DOHH2 (cell line): ENCODE results near the gene NSG2.

Source experiments
- EZH2phosphoT487 ChIP-seq: fragments of 200-600 bp; sonication (generic); IDR thresholded peaks from 2 replicates; pipeline ENCODE4 v1.6.1; 2017; ENCODE audit warnings: borderline replicate concordance, mild to moderate bottlenecking, antibody characterized with exemption, low read length, moderate library complexity, mixed read lengths
- TF ChIP-seq, protein P1 (sequence below): fragments of 200-600 bp; sonication (generic); IDR thresholded peaks from one replicate; pipeline ENCODE4 v1.5.1; 2014; ENCODE audit warnings: antibody characterized with exemption, mild to moderate bottlenecking, low read depth, low read length; ENCODE audit not compliant: poor library complexity, severe bottlenecking

DNA sequence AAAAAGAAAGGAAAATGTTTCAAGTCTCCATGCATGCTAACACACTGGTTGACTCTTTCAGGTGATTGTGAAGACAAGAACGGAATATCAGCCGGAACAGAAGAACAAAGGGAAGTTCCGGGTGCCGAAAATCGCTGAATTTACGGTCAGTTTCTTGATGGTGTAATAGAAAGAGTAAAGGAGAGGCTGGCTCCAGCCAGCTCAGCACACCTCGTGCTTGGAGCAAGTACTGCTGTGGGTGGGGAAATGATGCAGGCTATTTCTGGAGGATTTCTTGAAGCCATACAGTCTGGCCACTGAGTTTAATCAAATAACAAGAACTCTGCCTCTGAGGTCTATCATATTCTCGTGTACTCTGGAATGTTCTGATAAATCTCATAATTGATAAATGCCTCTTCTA is 18.7 kb downstream of the NSG2 start:
- TF ChIP-seq, protein P1, sequence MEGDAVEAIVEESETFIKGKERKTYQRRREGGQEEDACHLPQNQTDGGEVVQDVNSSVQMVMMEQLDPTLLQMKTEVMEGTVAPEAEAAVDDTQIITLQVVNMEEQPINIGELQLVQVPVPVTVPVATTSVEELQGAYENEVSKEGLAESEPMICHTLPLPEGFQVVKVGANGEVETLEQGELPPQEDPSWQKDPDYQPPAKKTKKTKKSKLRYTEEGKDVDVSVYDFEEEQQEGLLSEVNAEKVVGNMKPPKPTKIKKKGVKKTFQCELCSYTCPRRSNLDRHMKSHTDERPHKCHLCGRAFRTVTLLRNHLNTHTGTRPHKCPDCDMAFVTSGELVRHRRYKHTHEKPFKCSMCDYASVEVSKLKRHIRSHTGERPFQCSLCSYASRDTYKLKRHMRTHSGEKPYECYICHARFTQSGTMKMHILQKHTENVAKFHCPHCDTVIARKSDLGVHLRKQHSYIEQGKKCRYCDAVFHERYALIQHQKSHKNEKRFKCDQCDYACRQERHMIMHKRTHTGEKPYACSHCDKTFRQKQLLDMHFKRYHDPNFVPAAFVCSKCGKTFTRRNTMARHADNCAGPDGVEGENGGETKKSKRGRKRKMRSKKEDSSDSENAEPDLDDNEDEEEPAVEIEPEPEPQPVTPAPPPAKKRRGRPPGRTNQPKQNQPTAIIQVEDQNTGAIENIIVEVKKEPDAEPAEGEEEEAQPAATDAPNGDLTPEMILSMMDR = no peak
- TF ChIP-seq EZH2phosphoT487 = no peak
